GM21717 (cell line): ENCODE data around the gene WASF2.

ENCODE experiments used
- ATAC-seq: cut with Tn5 transposase; IDR thresholded peaks from one replicate; pipeline ENCODE4 v1.9.1; 2021; ENCODE audit warnings: mild to moderate bottlenecking, moderate library complexity; ENCODE audit not compliant: unreplicated experiment

WASF2 gene

DNA sequence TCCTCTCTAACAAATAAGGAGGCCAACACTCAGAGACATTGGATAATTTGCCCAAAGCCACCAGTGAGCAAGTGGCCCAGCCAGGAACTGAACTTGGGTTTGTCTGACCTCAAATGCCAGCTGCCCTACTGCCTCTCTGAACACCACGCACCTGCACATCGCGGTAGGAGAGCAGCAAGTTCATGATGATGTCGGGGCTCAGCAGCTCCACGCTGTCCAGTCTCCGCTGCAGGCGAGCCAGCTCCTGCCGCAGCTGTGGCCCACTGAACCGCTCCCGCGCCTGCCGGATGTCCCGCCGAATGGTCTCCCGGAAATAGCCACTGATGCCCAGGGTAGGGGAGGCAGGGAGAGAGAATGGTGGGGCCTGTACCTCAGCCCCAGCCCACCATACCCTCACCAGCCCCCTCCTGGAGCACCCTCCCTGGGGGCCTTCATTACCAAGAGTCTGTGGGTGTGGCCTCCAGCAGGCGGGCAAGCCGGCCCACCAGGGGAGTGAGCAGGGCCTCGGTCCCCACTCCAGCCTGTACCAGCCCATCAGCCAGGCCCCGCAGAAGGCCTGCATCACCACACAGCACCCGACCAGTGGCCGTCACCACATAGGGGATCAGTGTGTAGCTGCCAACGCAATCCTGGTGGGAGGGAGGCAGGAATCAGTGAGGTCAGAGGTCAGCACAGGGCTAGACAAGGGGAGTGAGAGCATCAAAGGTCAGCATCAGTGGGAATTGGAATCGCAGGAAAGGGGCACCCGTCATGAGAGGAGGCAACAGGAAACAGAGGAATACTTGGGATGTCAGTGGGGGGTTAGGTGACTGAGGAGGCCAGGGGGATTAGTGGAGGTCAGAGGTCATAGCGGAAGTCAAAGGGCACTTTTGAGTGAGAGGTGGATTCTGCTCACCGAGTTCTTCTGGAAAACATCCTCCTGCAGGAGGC lies 125.9 kb downstream of the WASF2 start:
- ATAC-seq = no peak

GRCh38 chr1:27361553-27361952 lies 128.4 kb downstream of the WASF2 start:
- ATAC-seq = no peak

DNA sequence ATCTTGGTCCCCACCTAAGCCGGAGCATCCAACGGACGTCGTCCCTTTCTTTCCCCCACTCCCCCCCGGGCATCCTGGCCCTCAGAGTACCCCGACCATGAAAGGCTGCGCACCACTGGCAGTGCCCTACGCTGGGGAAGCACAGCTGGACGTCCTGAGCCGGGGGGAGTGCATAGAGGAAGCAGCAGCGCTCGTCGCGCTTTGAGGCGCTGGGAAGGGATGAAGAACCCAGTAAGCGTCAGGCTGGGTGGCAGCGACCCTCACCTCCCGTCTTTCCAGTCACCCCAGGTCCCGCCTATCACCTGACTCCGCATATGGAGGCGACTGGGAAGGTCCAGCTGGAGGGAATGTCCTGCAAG lies 128.9 kb downstream of the WASF2 start:
- no peak for ATAC-seq

- no peak for ATAC-seq
These were observed 129.6 kb downstream of the WASF2 start for GRCh38 chr1:27360159-27361043.

GRCh38 chr1:27359822-27360158 lies 130.2 kb downstream of the WASF2 start:
- ATAC-seq = no peak

DNA sequence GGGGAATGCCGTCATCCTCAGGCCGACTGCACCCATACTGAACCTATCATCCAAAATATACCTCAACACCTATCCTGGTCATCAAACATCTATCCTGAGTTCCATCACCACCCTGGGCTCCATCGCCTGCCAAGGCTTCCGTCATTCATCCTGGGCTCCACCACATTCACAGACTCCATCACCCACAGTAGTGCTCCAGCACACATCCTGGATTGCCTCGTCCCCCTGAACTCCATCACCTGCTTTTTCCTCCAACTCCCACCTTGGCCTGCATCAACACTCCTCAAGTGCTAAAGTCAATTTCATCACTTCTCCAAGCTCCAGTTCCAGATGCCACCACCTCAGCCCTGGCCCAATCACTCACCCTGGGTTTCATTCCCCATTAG lies 131.0 kb downstream of the WASF2 start:
- no peak for ATAC-seq

GRCh38 chr1:27358038-27358927 lies 131.7 kb downstream of the WASF2 start:
- ATAC-seq = no peak

GRCh38 chr1:27357281-27358037 lies 132.5 kb downstream of the WASF2 start:
- ATAC-seq = no peak

DNA sequence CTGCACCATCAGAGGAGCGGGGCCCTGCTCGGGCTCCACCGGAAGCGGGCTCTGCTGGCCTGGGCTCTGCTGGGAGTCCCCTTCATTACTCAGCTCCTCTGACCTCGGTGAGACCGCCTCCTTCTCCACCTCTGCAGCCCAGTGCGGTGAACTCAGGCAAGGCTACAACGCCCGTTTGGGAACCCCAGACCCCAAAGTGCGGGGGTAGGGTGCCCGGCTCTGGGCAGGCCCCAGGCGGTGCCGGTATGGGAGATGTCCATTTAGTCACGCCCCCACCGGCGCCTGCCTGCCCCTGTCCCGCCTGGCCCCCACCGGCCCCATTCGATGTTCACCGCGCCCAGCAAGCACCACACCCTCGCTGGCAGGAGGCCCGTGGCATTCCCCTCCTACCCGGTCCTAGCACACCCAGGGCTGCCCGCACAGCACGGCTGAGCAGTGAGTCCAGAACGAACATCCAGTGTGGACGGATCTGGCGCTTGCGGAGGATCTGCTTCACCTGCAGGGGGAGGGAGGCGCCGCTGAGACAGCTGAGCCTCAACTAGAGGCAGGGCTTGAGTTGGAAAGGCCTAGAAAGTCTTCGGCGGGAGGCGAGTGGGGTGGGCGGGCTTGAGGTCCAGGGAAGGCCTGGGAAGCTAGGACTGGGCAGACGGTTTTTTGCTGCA lies 133.2 kb downstream of the WASF2 start:
- ATAC-seq = no peak

DNA sequence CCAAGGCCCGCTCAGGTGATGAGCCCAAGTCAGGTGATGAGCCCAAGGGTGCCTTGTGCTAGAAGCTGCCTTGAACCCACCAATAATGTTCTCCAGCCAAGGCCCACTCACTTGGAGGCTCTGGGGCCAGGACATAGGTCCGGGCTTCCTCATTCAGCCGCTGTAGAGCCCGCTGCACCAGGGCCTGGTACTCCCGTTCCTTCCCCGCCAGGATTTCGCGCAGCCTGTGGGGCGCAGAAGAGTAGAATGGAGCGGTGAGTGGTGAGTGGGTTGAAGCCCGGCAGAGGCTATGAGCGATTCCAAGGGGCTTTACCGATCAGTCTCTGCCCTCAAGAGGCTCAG lies 133.7 kb downstream of the WASF2 start:
- no peak for ATAC-seq

DNA sequence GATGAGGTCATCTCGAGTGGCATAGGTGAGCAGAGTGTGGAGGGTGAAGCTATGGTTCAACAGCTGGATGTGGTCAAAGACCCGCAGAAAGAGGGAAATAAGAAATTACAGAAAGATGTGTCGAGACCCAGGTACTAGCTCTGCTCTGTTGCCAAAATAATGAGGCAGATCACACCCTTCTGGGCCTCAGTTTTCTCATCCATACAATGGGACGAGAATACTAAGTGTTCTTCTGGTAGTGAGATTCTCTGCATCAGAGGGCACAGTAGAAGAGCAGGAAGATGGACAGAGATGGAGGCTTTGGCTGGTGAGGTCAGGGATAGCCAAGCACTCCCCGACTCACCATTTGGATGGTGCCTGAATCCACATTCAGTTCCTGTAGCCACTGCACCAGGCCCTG lies 134.3 kb downstream of the WASF2 start:
- no peak for ATAC-seq
